ENCODE measurements around the gene USP17L21.
"Not testable (repeated sequence)": the region's sequence is repeated elsewhere in the genome, so short reads cannot be mapped to it uniquely, and the experiment has no call there.

The USP17L21 gene

GRCh38 chr4:9262572-9262971, at the start of gene USP17L21:
TSS of gene USP17L21 (plus strand) at chr4:9262872. CDS start at chr4:9262872, 0 bp downstream.
- not testable (repeated sequence) for H3K36me3 ChIP-seq (ENCODE audit: control insufficient read depth, low read length)

GRCh38 chr4:9214701-9215100, 48.0 kb upstream of the USP17L21 start:
- H3K27ac ChIP-seq (ENCODE audit: low read depth, low read length); H3K4me2 ChIP-seq (ENCODE audit: low read length); H3K9me2 ChIP-seq (replicated peaks; ENCODE audit: control insufficient read depth, low read length); H3K27me3 ChIP-seq (ENCODE audit: control insufficient read depth, low read length); H3K4me3 ChIP-seq (ENCODE audit: low read length); H3K9me3 ChIP-seq (ENCODE audit: control insufficient read depth, insufficient read depth, low read length); H3F3A ChIP-seq (ENCODE audit: control insufficient read depth, insufficient read depth); H3K4me1 ChIP-seq (ENCODE audit: control insufficient read depth, low read length); H3K79me2 ChIP-seq (ENCODE audit: control insufficient read depth, low read length); H4K20me1 ChIP-seq (ENCODE audit: control insufficient read depth, insufficient read depth, low read depth, low read length); H3K36me3 ChIP-seq (ENCODE audit: control insufficient read depth, low read length): not testable (repeated sequence)

More at GRCh38 chr4:9262572-9262971, at the start of gene USP17L21:
- H3K9me3 ChIP-seq (ENCODE audit: control insufficient read depth, insufficient read depth, low read length); H3F3A ChIP-seq (ENCODE audit: control insufficient read depth, insufficient read depth); H3K9me2 ChIP-seq (replicated peaks; ENCODE audit: control insufficient read depth, low read length); H3K27ac ChIP-seq (ENCODE audit: low read depth, low read length); H3K79me2 ChIP-seq (ENCODE audit: control insufficient read depth, low read length); H3K4me1 ChIP-seq (ENCODE audit: control insufficient read depth, low read length); H3K4me2 ChIP-seq (ENCODE audit: low read length); H3K4me3 ChIP-seq (ENCODE audit: low read length); H3K27me3 ChIP-seq (ENCODE audit: control insufficient read depth, low read length); H4K20me1 ChIP-seq (ENCODE audit: control insufficient read depth, insufficient read depth, low read depth, low read length): not testable (repeated sequence)

GRCh38 chr4:9215105-9215504, 47.6 kb upstream of the USP17L21 start, which contains the start of gene USP17L11:
TSS of gene USP17L11 (plus strand) at chr4:9215405. CDS start at chr4:9215405, 0 bp downstream.
- H3K36me3 ChIP-seq (ENCODE audit: control insufficient read depth, low read length); H3K27me3 ChIP-seq (ENCODE audit: control insufficient read depth, low read length); H3K9me2 ChIP-seq (replicated peaks; ENCODE audit: control insufficient read depth, low read length): not testable (repeated sequence)

GRCh38 chr4:9219852-9220251, 42.8 kb upstream of the USP17L21 start, which contains the start of gene USP17L12:
TSS of gene USP17L12 (plus strand) at chr4:9220152. CDS start at chr4:9220152, 0 bp downstream.
- not testable (repeated sequence) for H3K27ac ChIP-seq (ENCODE audit: low read depth, low read length); H3K4me3 ChIP-seq (ENCODE audit: low read length); H3K27me3 ChIP-seq (ENCODE audit: control insufficient read depth, low read length); H3K36me3 ChIP-seq (ENCODE audit: control insufficient read depth, low read length); H3K4me2 ChIP-seq (ENCODE audit: low read length); H4K20me1 ChIP-seq (ENCODE audit: control insufficient read depth, insufficient read depth, low read depth, low read length); H3K79me2 ChIP-seq (ENCODE audit: control insufficient read depth, low read length); H3K9me2 ChIP-seq (replicated peaks; ENCODE audit: control insufficient read depth, low read length); H3F3A ChIP-seq (ENCODE audit: control insufficient read depth, insufficient read depth); H3K9me3 ChIP-seq (ENCODE audit: control insufficient read depth, insufficient read depth, low read length); H3K4me1 ChIP-seq (ENCODE audit: control insufficient read depth, low read length)

More at GRCh38 chr4:9215105-9215504, 47.6 kb upstream of the USP17L21 start, which contains the start of gene USP17L11:
- H3K4me2 ChIP-seq (ENCODE audit: low read length); H3F3A ChIP-seq (ENCODE audit: control insufficient read depth, insufficient read depth); H4K20me1 ChIP-seq (ENCODE audit: control insufficient read depth, insufficient read depth, low read depth, low read length); H3K79me2 ChIP-seq (ENCODE audit: control insufficient read depth, low read length); H3K4me3 ChIP-seq (ENCODE audit: low read length); H3K4me1 ChIP-seq (ENCODE audit: control insufficient read depth, low read length); H3K27ac ChIP-seq (ENCODE audit: low read depth, low read length); H3K9me3 ChIP-seq (ENCODE audit: control insufficient read depth, insufficient read depth, low read length): not testable (repeated sequence)

GRCh38 chr4:9224596-9224995, 38.1 kb upstream of the USP17L21 start, which contains the start of gene USP17L13:
TSS of gene USP17L13 (plus strand) at chr4:9224896. CDS start at chr4:9224896, 0 bp downstream.
- not testable (repeated sequence) for H4K20me1 ChIP-seq (ENCODE audit: control insufficient read depth, insufficient read depth, low read depth, low read length); H3K79me2 ChIP-seq (ENCODE audit: control insufficient read depth, low read length); H3K27me3 ChIP-seq (ENCODE audit: control insufficient read depth, low read length); H3K4me1 ChIP-seq (ENCODE audit: control insufficient read depth, low read length); H3K9me3 ChIP-seq (ENCODE audit: control insufficient read depth, insufficient read depth, low read length); H3K36me3 ChIP-seq (ENCODE audit: control insufficient read depth, low read length); H3K9me2 ChIP-seq (replicated peaks; ENCODE audit: control insufficient read depth, low read length); H3K27ac ChIP-seq (ENCODE audit: low read depth, low read length); H3K4me2 ChIP-seq (ENCODE audit: low read length); H3K4me3 ChIP-seq (ENCODE audit: low read length); H3F3A ChIP-seq (ENCODE audit: control insufficient read depth, insufficient read depth)

GRCh38 chr4:9230249-9230648, 32.4 kb upstream of the USP17L21 start:
- H3K79me2 ChIP-seq (ENCODE audit: control insufficient read depth, low read length); H3F3A ChIP-seq (ENCODE audit: control insufficient read depth, insufficient read depth); H3K27me3 ChIP-seq (ENCODE audit: control insufficient read depth, low read length); H3K9me2 ChIP-seq (replicated peaks; ENCODE audit: control insufficient read depth, low read length); H3K4me2 ChIP-seq (ENCODE audit: low read length); H3K4me1 ChIP-seq (ENCODE audit: control insufficient read depth, low read length); H3K4me3 ChIP-seq (ENCODE audit: low read length); H3K9me3 ChIP-seq (ENCODE audit: control insufficient read depth, insufficient read depth, low read length); H4K20me1 ChIP-seq (ENCODE audit: control insufficient read depth, insufficient read depth, low read depth, low read length); H3K36me3 ChIP-seq (ENCODE audit: control insufficient read depth, low read length); H3K27ac ChIP-seq (ENCODE audit: low read depth, low read length): not testable (repeated sequence)

- not testable (repeated sequence) for H4K20me1 ChIP-seq (ENCODE audit: control insufficient read depth, insufficient read depth, low read depth, low read length); H3K4me2 ChIP-seq (ENCODE audit: low read length); H3K36me3 ChIP-seq (ENCODE audit: control insufficient read depth, low read length); H3F3A ChIP-seq (ENCODE audit: control insufficient read depth, insufficient read depth); H3K9me3 ChIP-seq (ENCODE audit: control insufficient read depth, insufficient read depth, low read length); H3K4me3 ChIP-seq (ENCODE audit: low read length); H3K4me1 ChIP-seq (ENCODE audit: control insufficient read depth, low read length); H3K79me2 ChIP-seq (ENCODE audit: control insufficient read depth, low read length); H3K9me2 ChIP-seq (replicated peaks; ENCODE audit: control insufficient read depth, low read length); H3K27me3 ChIP-seq (ENCODE audit: control insufficient read depth, low read length); H3K27ac ChIP-seq (ENCODE audit: low read depth, low read length)
These were observed 28.6 kb upstream of the USP17L21 start, which contains the start of gene USP17L15 for GRCh38 chr4:9234085-9234484. TSS of gene USP17L15 (plus strand) at chr4:9234385. CDS start at chr4:9234385, 0 bp downstream.

- not testable (repeated sequence) for H3K79me2 ChIP-seq (ENCODE audit: control insufficient read depth, low read length); H4K20me1 ChIP-seq (ENCODE audit: control insufficient read depth, insufficient read depth, low read depth, low read length); H3K4me3 ChIP-seq (ENCODE audit: low read length); H3F3A ChIP-seq (ENCODE audit: control insufficient read depth, insufficient read depth); H3K9me3 ChIP-seq (ENCODE audit: control insufficient read depth, insufficient read depth, low read length); H3K36me3 ChIP-seq (ENCODE audit: control insufficient read depth, low read length); H3K4me1 ChIP-seq (ENCODE audit: control insufficient read depth, low read length); H3K27me3 ChIP-seq (ENCODE audit: control insufficient read depth, low read length); H3K4me2 ChIP-seq (ENCODE audit: low read length); H3K9me2 ChIP-seq (replicated peaks; ENCODE audit: control insufficient read depth, low read length); H3K27ac ChIP-seq (ENCODE audit: low read depth, low read length)
These were observed 24.2 kb upstream of the USP17L21 start for GRCh38 chr4:9238461-9238860.
